BJ (cell line): ENCODE measurements around the gene CT45A1. TPM values are rescaled to one million over a fixed set of nuclear protein-coding genes. Genes with fewer than 3 reads are reported as not detected.
"Not testable (repeated sequence)": the region's sequence is repeated elsewhere in the genome, so short reads cannot be mapped to it uniquely, and the experiment has no call there.

Experiments used
- CTCF ChIA-PET: fragments of 350-600 bp; formaldehyde crosslinking; extraction: SDS; loops from one replicate; lab custom pipeline; 2021; ENCODE audit warnings: antibody characterized with exemption, inconsistent platforms; lab: Yijun Ruan, JAX
- POLR2A ChIA-PET: fragments of 300-600 bp; sonication (Branson Sonifier 250); formaldehyde crosslinking; extraction: SDS; loops from one replicate; lab custom pipeline; 2021; ENCODE audit warnings: antibody characterized with exemption; lab: Charles Lee
- DNase-seq: peaks from one replicate; pipeline ENCODE4 v3.0.0-alpha.2; 2011; ENCODE audit warnings: low read depth
- H3K27me3 ChIP-seq: 2 replicates; pipeline ENCODE4 v1.6.0; 2011; ENCODE audit warnings: low read length; ENCODE audit not compliant: control insufficient read depth, insufficient read depth
- H3K36me3 ChIP-seq: 2 replicates; pipeline ENCODE4 v1.5.1; 2011; ENCODE audit warnings: low read length; ENCODE audit not compliant: control insufficient read depth, insufficient read depth
- H3K4me3 ChIP-seq: 2 replicates; pipeline ENCODE4 v1.5.1; 2011; ENCODE audit warnings: low read depth, mild to moderate bottlenecking, control low read depth, low read length
- CTCF ChIP-seq: IDR thresholded peaks from 2 replicates; pipeline ENCODE4 v1.5.1; 2011; ENCODE audit warnings: low read depth, mild to moderate bottlenecking, control low read depth, inconsistent platforms, low read length, moderate library complexity; ENCODE audit not compliant: insufficient read depth
- polyA plus RNA-seq: library from polyadenylated mRNA; depleted of rRNA; stranded (reverse); fragments of >200 nt; gene quantifications from 2 replicates; pipeline ENCODE4 v1.2.3, GENCODE V29; 2011

The CT45A1 gene
- polyA plus RNA-seq, 1 experiment = not detected

DNA sequence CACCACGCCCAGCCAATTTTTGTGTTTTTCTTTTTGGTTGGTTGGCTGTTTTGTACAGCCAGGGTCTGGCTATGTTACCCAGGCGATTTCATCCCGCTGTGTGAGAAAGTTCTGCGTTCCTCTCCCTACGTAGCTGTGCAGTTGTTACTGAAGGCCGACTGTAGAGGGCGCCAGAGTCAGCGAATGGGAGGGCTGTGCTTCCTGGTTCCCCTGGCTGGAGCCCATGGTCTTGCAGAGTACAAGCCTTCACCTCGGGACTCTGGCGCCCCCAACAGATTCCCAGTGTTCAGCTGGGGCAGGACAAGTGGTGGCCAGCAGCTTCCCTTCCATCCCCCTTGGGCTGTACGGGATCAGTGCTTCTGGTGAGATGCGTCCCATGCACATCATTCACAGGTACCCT, 5.6 kb upstream of the CT45A1 start:
- Histone ChIP-seq H3K36me3 (no peaks in the 10 kb centered on the region), H3K27me3 (no peaks in the 10 kb centered on the region), H3K4me3 (no peak overlapping the region)
- ChIA-PET CTCF (no interaction called here), POLR2A (no interaction called here)
- TF ChIP-seq CTCF = peak; percentile 23; the same call in 1 of the 2 replicates
- DNase-seq = no peak

DNA sequence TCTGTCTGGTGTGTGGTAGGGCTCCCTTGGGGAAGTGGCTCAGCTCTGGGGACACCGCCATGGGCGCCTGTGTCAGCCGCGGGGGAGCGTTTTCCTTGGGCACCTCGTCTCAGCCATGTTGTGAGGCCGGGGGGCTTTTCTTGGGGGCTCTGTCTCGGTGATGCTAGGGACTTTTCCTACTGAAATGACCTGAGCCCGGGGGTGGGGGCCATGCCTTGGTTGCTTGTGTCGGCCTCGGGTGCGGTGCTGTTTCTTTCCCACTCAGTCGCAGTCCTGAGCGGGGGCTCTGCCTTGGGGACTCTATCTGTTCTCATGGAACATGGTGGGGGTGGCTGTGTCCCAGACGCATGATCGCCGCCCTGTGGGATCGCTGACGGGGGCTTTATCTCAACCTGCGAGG, 356 bp downstream of the CT45A1 start:
- Histone ChIP-seq H3K27me3 (no peaks in the 10 kb centered on the region), H3K4me3 (no peak overlapping the region), H3K36me3 (no peaks in the 10 kb centered on the region)
- CTCF ChIA-PET = no interaction called here
- TF ChIP-seq CTCF = no peak
- no peak for DNase-seq
- POLR2A ChIA-PET = no interaction called here

DNA sequence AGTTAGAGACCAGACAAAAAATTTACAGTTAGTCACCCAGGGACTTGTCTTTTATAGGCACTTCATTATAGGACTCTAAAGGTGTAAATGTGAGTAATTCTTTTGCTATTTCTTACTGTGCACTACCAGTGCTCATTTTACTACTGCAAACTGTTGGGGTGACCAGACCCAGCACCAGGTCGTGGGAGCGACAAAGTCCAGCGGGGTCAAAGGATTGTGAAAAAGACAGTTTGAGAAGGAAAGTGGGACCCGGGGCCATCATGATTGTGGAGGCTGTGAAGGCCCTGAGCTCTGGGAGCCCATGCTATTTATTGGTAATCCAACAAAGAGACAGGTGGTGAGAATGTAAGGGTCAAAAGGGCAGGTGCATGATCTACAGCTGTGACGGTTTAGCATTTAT, 21.2 kb downstream of the CT45A1 start:
- POLR2A ChIA-PET, H3K36me3 ChIP-seq, DNase-seq, CTCF ChIA-PET, H3K4me3 ChIP-seq, H3K27me3 ChIP-seq: not testable (repeated sequence)

GRCh38 chrX:135737366-135738071, 24.1 kb downstream of the CT45A1 start:
- no peak overlapping the region for H3K4me3 ChIP-seq
- DNase-seq = no peak
- H3K36me3 ChIP-seq = no peaks in the 10 kb centered on the region
- ChIA-PET POLR2A (no interaction called here), CTCF (no interaction called here)
- H3K27me3 ChIP-seq = no peaks in the 10 kb centered on the region
- TF ChIP-seq CTCF = no peak

DNA sequence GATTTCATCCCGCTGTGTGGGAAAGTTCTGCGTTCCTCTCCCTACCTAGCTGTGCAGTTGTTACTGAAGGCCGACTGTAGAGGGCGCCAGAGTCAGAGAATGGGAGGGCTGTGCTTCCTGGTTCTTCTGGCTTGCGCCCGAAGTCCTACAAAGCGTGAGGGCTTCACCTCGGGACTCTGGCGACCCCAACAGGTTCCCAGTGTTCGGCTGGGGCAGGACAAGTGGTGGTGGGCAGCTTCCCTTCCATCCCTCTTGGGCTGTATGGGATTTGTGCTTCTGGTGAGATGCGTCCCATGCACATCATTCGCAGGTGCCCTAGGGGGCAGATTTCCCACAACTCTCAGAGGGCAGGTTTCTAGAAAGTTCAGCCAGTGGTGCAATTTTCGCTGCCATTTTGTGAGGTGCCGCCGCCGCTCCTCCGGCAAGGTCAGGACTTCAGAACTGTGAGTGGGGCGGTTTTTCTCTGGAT, 27.3 kb downstream of the CT45A1 start:
- peak; percentile 52; the same call in 1 of the 2 replicates for TF ChIP-seq CTCF
- DNase-seq = no peak
- H3K4me3 ChIP-seq = no peak overlapping the region
- ChIA-PET POLR2A (no interaction called here), CTCF (no interaction called here)
- H3K36me3 ChIP-seq = no peaks in the 10 kb centered on the region
- no peaks in the 10 kb centered on the region for H3K27me3 ChIP-seq
